Esophagus muscularis mucosa (tissue), 3 donors: ENCODE data around the gene EPHA4.

Experiments
- POLR2A ChIP-seq: fragments of 450-650 bp; IDR thresholded peaks from one replicate; pipeline ENCODE4 v1.6.1; 2017; ENCODE audit warnings: antibody characterized with exemption, moderate library complexity, mild to moderate bottlenecking, low read depth
- TF ChIP-seq, protein P1 (sequence below), 3 experiments: fragments of 200-600 bp in 2 of 3; fragments of 450-650 bp in 1 of 3; sonication (generic) in 2 of 3; IDR thresholded peaks; one replicate each; pipeline ENCODE4 v1.5.1; 2017 to 2019; ENCODE audit warnings: antibody characterized with exemption in 3 of 3, mild to moderate bottlenecking in 2 of 3, moderate library complexity in 1 of 3

DNA sequence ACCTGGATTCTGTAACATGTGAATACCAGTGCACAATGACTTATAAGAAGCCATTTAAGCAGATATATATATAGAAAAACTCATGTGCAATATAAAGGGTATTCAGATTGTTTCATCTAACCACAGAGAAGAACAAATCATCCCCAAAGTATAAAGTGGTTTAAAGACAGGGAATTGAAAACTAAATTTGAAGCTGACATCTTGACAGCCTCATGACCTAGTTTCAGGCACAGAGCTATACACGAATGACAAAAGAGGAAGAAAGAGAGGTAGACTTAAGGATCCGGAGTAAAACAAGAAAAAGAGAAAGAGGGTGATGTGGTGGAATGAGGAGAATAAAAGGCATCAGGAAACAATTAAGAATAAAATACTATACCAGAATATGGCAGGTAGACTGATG, 194.5 kb downstream of the EPHA4 start:
- TF ChIP-seq POLR2A, result no peak
- TF ChIP-seq, protein P1, sequence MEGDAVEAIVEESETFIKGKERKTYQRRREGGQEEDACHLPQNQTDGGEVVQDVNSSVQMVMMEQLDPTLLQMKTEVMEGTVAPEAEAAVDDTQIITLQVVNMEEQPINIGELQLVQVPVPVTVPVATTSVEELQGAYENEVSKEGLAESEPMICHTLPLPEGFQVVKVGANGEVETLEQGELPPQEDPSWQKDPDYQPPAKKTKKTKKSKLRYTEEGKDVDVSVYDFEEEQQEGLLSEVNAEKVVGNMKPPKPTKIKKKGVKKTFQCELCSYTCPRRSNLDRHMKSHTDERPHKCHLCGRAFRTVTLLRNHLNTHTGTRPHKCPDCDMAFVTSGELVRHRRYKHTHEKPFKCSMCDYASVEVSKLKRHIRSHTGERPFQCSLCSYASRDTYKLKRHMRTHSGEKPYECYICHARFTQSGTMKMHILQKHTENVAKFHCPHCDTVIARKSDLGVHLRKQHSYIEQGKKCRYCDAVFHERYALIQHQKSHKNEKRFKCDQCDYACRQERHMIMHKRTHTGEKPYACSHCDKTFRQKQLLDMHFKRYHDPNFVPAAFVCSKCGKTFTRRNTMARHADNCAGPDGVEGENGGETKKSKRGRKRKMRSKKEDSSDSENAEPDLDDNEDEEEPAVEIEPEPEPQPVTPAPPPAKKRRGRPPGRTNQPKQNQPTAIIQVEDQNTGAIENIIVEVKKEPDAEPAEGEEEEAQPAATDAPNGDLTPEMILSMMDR (IDR thresholded peaks at IDR 0.05), result no peak
